ENCODE data around the gene NLRP1.

Gene NLRP1

GRCh38 chr17:5526821-5527598 lies 57.3 kb downstream of the NLRP1 start:
- peak; percentile 65 for DNase-seq (ENCODE audit: low read depth)
- in situ Hi-C loops (cut with HindIII; ENCODE audit: low sequenced_read_pairs) = no loop called here
- TF ChIP-seq, protein P1, sequence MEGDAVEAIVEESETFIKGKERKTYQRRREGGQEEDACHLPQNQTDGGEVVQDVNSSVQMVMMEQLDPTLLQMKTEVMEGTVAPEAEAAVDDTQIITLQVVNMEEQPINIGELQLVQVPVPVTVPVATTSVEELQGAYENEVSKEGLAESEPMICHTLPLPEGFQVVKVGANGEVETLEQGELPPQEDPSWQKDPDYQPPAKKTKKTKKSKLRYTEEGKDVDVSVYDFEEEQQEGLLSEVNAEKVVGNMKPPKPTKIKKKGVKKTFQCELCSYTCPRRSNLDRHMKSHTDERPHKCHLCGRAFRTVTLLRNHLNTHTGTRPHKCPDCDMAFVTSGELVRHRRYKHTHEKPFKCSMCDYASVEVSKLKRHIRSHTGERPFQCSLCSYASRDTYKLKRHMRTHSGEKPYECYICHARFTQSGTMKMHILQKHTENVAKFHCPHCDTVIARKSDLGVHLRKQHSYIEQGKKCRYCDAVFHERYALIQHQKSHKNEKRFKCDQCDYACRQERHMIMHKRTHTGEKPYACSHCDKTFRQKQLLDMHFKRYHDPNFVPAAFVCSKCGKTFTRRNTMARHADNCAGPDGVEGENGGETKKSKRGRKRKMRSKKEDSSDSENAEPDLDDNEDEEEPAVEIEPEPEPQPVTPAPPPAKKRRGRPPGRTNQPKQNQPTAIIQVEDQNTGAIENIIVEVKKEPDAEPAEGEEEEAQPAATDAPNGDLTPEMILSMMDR (IDR thresholded peaks at IDR 0.05; ENCODE audit: low read depth, low read length, missing control alignments) = no peak
- H3K4me3 ChIP-seq (ENCODE audit: low read depth, low read length) = no peak overlapping the region

DNA sequence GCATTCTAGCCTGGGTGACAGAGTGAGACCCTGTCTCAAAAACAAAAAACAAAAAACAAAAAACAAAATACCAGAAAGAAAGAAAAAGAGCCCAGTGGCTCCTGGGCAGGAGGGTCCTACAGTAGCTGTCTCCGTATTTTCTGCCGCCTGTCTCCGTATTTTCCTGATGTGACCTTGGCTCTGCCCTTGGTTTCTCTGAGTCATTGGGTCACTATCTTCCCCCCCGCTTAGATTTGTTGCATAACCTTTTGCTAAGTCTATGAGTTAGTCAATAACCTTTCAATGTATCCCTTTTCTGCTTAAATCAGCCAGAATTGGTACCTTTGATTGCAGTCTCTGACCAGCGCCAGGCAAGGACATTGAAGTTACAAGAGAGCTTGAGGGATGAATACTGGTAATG lies 61.1 kb downstream of the NLRP1 start:
- H3K4me3 ChIP-seq (ENCODE audit: low read depth, low read length) = no peak overlapping the region
- no peak for DNase-seq (ENCODE audit: low read depth)
- TF ChIP-seq, protein P1 (IDR thresholded peaks at IDR 0.05; ENCODE audit: low read depth, low read length, missing control alignments) = no peak
- in situ Hi-C loops (cut with HindIII; ENCODE audit: low sequenced_read_pairs) = no loop called here

DNA sequence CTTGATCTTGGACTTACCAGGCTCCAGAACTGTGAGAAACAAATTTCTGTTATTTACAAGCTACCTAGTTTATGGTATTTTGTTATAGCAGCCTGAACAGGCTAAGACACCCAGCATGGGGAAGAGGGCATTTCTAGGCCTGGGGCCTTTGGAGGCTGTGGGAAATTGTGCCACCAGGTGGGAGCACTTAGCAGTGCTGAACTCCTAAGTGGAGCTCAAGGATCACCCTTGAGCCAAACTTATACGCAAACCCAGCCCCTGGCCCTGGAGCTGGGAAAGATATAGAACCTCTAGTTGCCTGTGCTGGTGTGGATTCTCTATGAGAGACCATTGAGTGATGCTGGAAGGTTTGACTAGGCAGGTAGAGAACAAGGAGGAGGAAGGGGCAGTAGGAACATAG lies 61.8 kb downstream of the NLRP1 start:
- in situ Hi-C loops (cut with HindIII; ENCODE audit: low sequenced_read_pairs) = no loop called here
- H3K4me3 ChIP-seq (ENCODE audit: low read depth, low read length) = no peak overlapping the region
- no peak for DNase-seq (ENCODE audit: low read depth)
- TF ChIP-seq, protein P1 (IDR thresholded peaks at IDR 0.05; ENCODE audit: low read depth, low read length, missing control alignments) = no peak

DNA sequence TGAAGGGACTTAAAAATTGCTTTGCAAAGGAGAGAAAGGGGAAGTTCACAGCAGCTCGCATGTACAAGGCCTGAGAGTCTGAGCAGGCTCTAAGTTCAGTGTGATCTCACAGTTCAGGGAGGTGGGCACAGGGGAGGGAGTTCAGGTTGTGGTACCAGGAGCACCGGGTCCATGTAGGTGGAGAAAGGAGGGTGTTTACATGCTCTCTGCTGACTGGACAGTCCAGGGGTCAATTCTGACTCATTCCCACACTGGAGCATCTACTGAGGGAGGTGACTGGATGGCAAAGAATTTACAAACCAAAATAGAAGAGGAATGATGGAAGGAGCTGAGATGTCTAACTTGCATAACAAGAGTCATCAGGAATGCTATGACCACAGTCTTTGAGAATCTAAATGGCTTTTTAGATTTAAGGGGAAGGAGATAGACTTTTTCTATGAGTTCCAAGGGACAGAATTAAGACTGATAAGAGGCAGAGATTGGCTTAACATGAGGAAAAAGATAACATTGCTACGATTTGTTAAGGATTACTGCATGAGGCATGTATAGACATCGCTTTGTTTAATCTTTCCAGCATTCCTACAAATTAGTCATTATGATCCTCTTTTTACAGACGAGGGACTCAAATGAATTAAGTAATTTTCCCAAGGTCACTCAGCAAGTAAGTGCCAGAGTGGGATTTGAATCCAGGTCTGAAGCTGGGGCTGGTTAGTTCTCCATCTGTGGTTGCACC lies 68.1 kb downstream of the NLRP1 start:
- DNase-seq (ENCODE audit: low read depth) = peak; percentile 87
- no peak overlapping the region for H3K4me3 ChIP-seq (ENCODE audit: low read depth, low read length)
- TF ChIP-seq, protein P1 (IDR thresholded peaks at IDR 0.05; ENCODE audit: low read depth, low read length, missing control alignments) = no peak
- in situ Hi-C loops (cut with HindIII; ENCODE audit: low sequenced_read_pairs) = no loop called here

- DNase-seq (ENCODE audit: low read depth) = no peak
- no peak overlapping the region for H3K4me3 ChIP-seq (ENCODE audit: low read depth, low read length)
- in situ Hi-C loops (cut with HindIII; ENCODE audit: low sequenced_read_pairs) = no loop called here
- TF ChIP-seq, protein P1 (IDR thresholded peaks at IDR 0.05; ENCODE audit: low read depth, low read length, missing control alignments) = no peak
Observed at GRCh38 chr17:5514976-5515375, 69.3 kb downstream of the NLRP1 start.

DNA sequence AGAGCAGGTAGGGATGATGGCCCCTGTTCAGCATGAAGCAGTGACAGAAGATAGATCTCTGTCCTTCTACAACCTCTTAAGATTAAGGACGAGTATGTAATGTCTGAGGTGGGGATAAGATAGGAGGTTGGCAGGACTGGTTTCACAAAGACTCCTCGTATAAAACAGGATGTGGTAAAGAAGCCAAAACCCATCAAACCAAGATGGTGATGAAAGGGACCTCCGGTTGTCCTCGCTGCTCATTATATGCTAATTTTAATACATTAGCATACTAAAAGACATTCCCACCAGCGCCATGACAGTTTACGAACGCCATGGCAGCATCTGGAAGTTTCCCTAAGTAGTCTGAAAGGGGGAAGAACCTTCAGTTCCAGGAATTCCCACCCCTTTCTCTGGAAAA lies 70.7 kb downstream of the NLRP1 start:
- in situ Hi-C loops (cut with HindIII; ENCODE audit: low sequenced_read_pairs) = no loop called here
- TF ChIP-seq, protein P1 (IDR thresholded peaks at IDR 0.05; ENCODE audit: low read depth, low read length, missing control alignments) = no peak
- DNase-seq (ENCODE audit: low read depth) = no peak
- no peak overlapping the region for H3K4me3 ChIP-seq (ENCODE audit: low read depth, low read length)
